ENCODE results near the gene IKZF2. TPM values are rescaled to one million over a fixed set of nuclear protein-coding genes. Genes with fewer than 3 reads are reported as not detected.

Gene IKZF2
- total RNA-seq, 1 experiment from 2014 or later: 3.0 TPM

DNA sequence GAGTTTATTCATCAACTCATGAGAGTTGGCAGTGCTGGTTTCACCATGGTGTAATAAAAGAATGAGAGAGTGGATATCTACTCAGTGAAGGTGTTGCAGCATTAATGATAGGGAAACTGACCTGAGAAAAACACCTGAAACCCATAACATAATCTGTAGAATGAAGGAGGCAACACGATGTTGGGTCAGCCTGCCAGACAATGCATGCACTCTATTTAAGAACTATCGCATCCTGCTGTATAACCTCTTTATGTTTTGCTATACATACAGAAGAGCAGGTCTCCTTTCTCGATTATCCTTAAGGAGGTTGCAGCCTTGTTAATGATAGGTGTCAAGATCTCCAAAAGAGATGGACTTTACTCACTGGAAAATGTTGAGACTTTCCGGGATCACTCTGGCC is 65.9 kb downstream of the IKZF2 start:
- Histone ChIP-seq H4K5ac (ENCODE audit: insufficient read length, low read depth, low read length) (no peak overlapping the region), H2BK15ac (ENCODE audit: low read depth, low read length) (no peak overlapping the region), H3K56ac (ENCODE audit: insufficient read length, low read depth, low read length) (no peak overlapping the region), H4K20me1 (ENCODE audit: control insufficient read depth, insufficient read depth, insufficient read length) (no peaks in the 10 kb centered on the region), H3K4ac (ENCODE audit: low read depth, low read length) (no peak overlapping the region), H4K8ac (replicated peaks; ENCODE audit: insufficient read length, low read depth, low read length) (no peak overlapping the region), H3K9ac (ENCODE audit: extremely low read depth, insufficient read length, low read length) (no peak overlapping the region), H3K79me2 (ENCODE audit: insufficient read depth, low read length) (no peaks in the 10 kb centered on the region), H3K27ac (ENCODE audit: insufficient read length, low read depth, low read length) (no peak overlapping the region), H2BK12ac (ENCODE audit: insufficient read length, low read depth, low read length) (no peak overlapping the region), H4K91ac (ENCODE audit: insufficient read length, low read depth, low read length) (no peak overlapping the region), H3K18ac (ENCODE audit: insufficient read length, low read depth, low read length) (no peak overlapping the region), H2AFZ (ENCODE audit: low read length) (no peak overlapping the region), H2BK5ac (ENCODE audit: insufficient read length, low read length) (no peak overlapping the region), H3K4me1 (ENCODE audit: insufficient read depth, low read length) (no peaks in the 10 kb centered on the region; the same call in 1 of the 2 replicates), H3K79me1 (ENCODE audit: insufficient read depth, low read depth, low read length, poor library complexity, severe bottlenecking) (no peaks in the 10 kb centered on the region), H2AK5ac (ENCODE audit: insufficient read length, low read length) (no peak overlapping the region), H3K23ac (ENCODE audit: insufficient read length, low read depth, low read length) (no peak overlapping the region), H3K27me3 (ENCODE audit: insufficient read depth, low read length) (no peaks in the 10 kb centered on the region), H3K23me2 (ENCODE audit: insufficient read length, low read depth, low read length, poor library complexity, severe bottlenecking) (no peaks in the 10 kb centered on the region), H3K9me3 (ENCODE audit: control insufficient read depth, low read depth, low read length) (no peaks in the 10 kb centered on the region), H3K4me2 (ENCODE audit: insufficient read depth, insufficient read length, low read length) (no peak overlapping the region), H2BK20ac (ENCODE audit: low read depth, low read length, poor library complexity, severe bottlenecking) (no peak overlapping the region), H2BK120ac (ENCODE audit: low read depth, low read length, poor library complexity, severe bottlenecking) (no peak overlapping the region), H3T11ph (ENCODE audit: low read length) (no peak overlapping the region), H3K14ac (ENCODE audit: insufficient read depth, low read length) (no peak overlapping the region)
- Mint-ChIP-seq H3K36me3 (ENCODE audit: insufficient read depth in 1 of 3, low read depth in 3 of 3) (no peaks in the 10 kb centered on the region), H3K4me1 (peaks cover 17 to 19% of the 10 kb centered on the region in 2 experiments), H3K4me3 (no peak overlapping the region), H3K27me3 (ENCODE audit: low read depth) (no peaks in the 10 kb centered on the region), H3K27ac (peak overlapping the region; percentile 14 to 99 (median 73); a peak in 5 of 7 replicates), H3K9me3 (no peaks in the 10 kb centered on the region)
- TF ChIP-seq CTCF (conservative IDR thresholded peaks at IDR 0.05): no peak
- no CpG with 5 or more reads among the region's 4 CpGs for WGBS (ENCODE audit: extremely low coverage, insufficient read length, low lambda C conversion rate)
- DNase-seq: no peak
